Ovary (tissue), 9 donors: Measurements from ENCODE around the gene SOD2. TPM values are rescaled to one million over a fixed set of nuclear protein-coding genes. Genes with fewer than 3 reads are reported as not detected.
"Not testable (repeated sequence)": the region's sequence is repeated elsewhere in the genome, so short reads cannot be mapped to it uniquely, and the experiment has no call there.

Experiments
- DNase-seq, 5 donors: peaks; one replicate each; pipeline ENCODE4 v3.0.0-alpha.2; 2019 to 2020
- H3K27ac ChIP-seq, 2 donors: fragments of 200-600 bp; one replicate each; pipeline versions ENCODE4 v1.5.1 to v1.8.0; 2019 to 2022
- H3K27me3 ChIP-seq: fragments of 200-600 bp; one replicate; pipeline ENCODE4 v1.8.0; 2022
- H3K36me3 ChIP-seq: fragments of 200-600 bp; sonication (generic); one replicate; pipeline ENCODE4 v1.5.1; 2019
- H3K4me1 ChIP-seq: one replicate; pipeline ENCODE4 v1.8.1; 2013; ENCODE audit warnings: mild to moderate bottlenecking, moderate library complexity; ENCODE audit not compliant: insufficient read depth
- H3K4me3 ChIP-seq: fragments of 200-600 bp; sonication (generic); one replicate; pipeline ENCODE4 v1.5.1; 2017
- H3K9me3 ChIP-seq, 2 donors: fragments of 200-600 bp in 1 of 2; sonication (generic) in 1 of 2; one replicate each; pipeline versions ENCODE4 v1.5.1 to v1.8.1; 2013 to 2019; ENCODE audit warnings: mild to moderate bottlenecking in 1 of 2, moderate library complexity in 1 of 2
- CTCF ChIP-seq, 3 donors: fragments of 450-650 bp in 2 of 3; fragments of 200-600 bp in 1 of 3; IDR thresholded peaks; one replicate each; pipeline versions ENCODE4 v1.5.1 to v1.8.0; 2016 to 2022; ENCODE audit warnings: antibody characterized with exemption in 3 of 3, mild to moderate bottlenecking in 1 of 3
- EP300 ChIP-seq: sonication (generic); formaldehyde crosslinking; IDR thresholded peaks from one replicate; pipeline ENCODE4 v1.6.1; 2017; ENCODE audit warnings: antibody characterized with exemption
- POLR2A ChIP-seq: fragments of 450-650 bp; IDR thresholded peaks from one replicate; pipeline ENCODE4 v1.6.1; 2017; ENCODE audit warnings: antibody characterized with exemption, mild to moderate bottlenecking, moderate library complexity
- WGBS, 3 donors: extraction: QIAGEN DNeasy Blood & Tissue Kit in 1 of 3; methylation state at CpG; one replicate each; pipeline versions ENCODE4 v1.1.5 to v1.1.7; 2013 to 2017; 5-methylcytosine and 5-hydroxymethylcytosine counted together
- intact Hi-C, 4 donors: fragments of 100-400 bp; cut with DNase I; formaldehyde crosslinking; loops; one replicate each; pipeline versions ENCODE4 v1.11.0 to v1.15.1; 2022 to 2023
- polyA plus RNA-seq, 2 donors: library from polyadenylated mRNA; stranded (reverse); fragments of 200-250 nt in 1 of 2; fragments of 350-450 nt in 1 of 2; fragmentation: Illumina TruSeq in 1 of 2; extraction: RNeasy Lipid Tissue Mini Kit (QIAGEN cat#74804) in 1 of 2; gene quantifications; one replicate each; pipeline ENCODE4 v1.2.3, GENCODE V29; 2013 to 2014
- total RNA-seq, 7 donors: library from RNA; depleted of rRNA in 2 of 7; stranded (reverse); fragments of >200 nt in 2 of 7; fragmentation: NEBNext Ultra II Directional in 3 of 7; extraction: Animal tissue kit (Norgen Biotek cat#: 25700) in 3 of 7; gene quantifications; one replicate each; pipeline versions ENCODE4 v1.1.0 to v1.2.4, GENCODE V29; 2016 to 2023
- donor health status: DM: no; HTN: no; CAD: no; lungs with moderate emphysema.
- donor health status: DM: no; HTN: no; CAD: no.
- donor health status: Bipolar disorder and iron deficiency.
- donor health status: DM: yes; HTN: yes; CAD: no.
- donor health status: DM: no; HTN: no; CAD: no.
- donor health status: DM: yes; HTN: yes; CAD: no.

SOD2 gene
- total and polyA plus RNA-seq, 9 donors = 130 to 580 (median 190) TPM

GRCh38 chr6:159678574-159678973 lies 14.5 kb downstream of the SOD2 start:
- Histone ChIP-seq H3K27ac (no peak overlapping the region), H3K9me3 (no peaks in the 10 kb centered on the region), H3K4me1 (no peaks in the 10 kb centered on the region), H3K27me3 (no peaks in the 10 kb centered on the region), H3K36me3 (no peaks in the 10 kb centered on the region), H3K4me3 (no peak overlapping the region)
- DNase-seq = no peak
- 93 to 98% (median 95%) methylated on average over 3 of the region's 3 CpGs for WGBS, 3 donors
- TF ChIP-seq CTCF (IDR thresholded peaks at IDR 0.05) (no peak), POLR2A (no peak), EP300 (no peak)
- intact Hi-C loops = no loop called here

GRCh38 chr6:159677506-159678165 lies 15.4 kb downstream of the SOD2 start:
- H3K4me3 ChIP-seq = no peak overlapping the region
- H3K27ac ChIP-seq = no peak overlapping the region
- 96 to 97% (median 96%) methylated on average over 5 of the region's 5 CpGs for WGBS, 3 donors
- no peaks in the 10 kb centered on the region for H3K36me3 ChIP-seq
- intact Hi-C loops = no loop called here
- H3K4me1 ChIP-seq = no peaks in the 10 kb centered on the region
- no peaks in the 10 kb centered on the region for H3K9me3 ChIP-seq
- DNase-seq = no peak
- TF ChIP-seq EP300 (no peak), CTCF (IDR thresholded peaks at IDR 0.05) (no peak), POLR2A (no peak)
- no peaks in the 10 kb centered on the region for H3K27me3 ChIP-seq

- Histone ChIP-seq H3K36me3 (no peaks in the 10 kb centered on the region), H3K27me3 (no peaks in the 10 kb centered on the region), H3K9me3 (no peaks in the 10 kb centered on the region), H3K4me1 (no peaks in the 10 kb centered on the region), H3K27ac (no peak overlapping the region), H3K4me3 (no peak overlapping the region)
- TF ChIP-seq CTCF (IDR thresholded peaks at IDR 0.05) (no peak), EP300 (no peak), POLR2A (no peak)
- 85 to 96% (median 92%) methylated on average over 6 of the region's 6 CpGs for WGBS, 3 donors
- intact Hi-C loops = no loop called here
- no peak for DNase-seq
Observed at GRCh38 chr6:159676890-159677505, 16.0 kb downstream of the SOD2 start.

- WGBS, 3 donors = 85 to 96% (median 94%) methylated on average over 4 of the region's 4 CpGs
- H3K9me3 ChIP-seq, H3K36me3 ChIP-seq, H3K27me3 ChIP-seq, intact Hi-C loops, H3K4me1 ChIP-seq, H3K4me3 ChIP-seq, H3K27ac ChIP-seq, DNase-seq: not testable (repeated sequence)
Observed at GRCh38 chr6:159676236-159676635, 16.8 kb downstream of the SOD2 start.

- intact Hi-C loops = no loop called here
- Histone ChIP-seq H3K9me3 (peaks cover 0 to 9% of the 10 kb centered on the region in 2 donors), H3K4me1 (no peaks in the 10 kb centered on the region), H3K36me3 (no peaks in the 10 kb centered on the region), H3K4me3 (no peak overlapping the region), H3K27ac (no peak overlapping the region), H3K27me3 (no peaks in the 10 kb centered on the region)
- TF ChIP-seq EP300 (no peak), POLR2A (no peak), CTCF (IDR thresholded peaks at IDR 0.05) (no peak)
- WGBS, 3 donors = 85 to 89% (median 89%) methylated on average over 5 to 7 of the region's 7 CpGs
- no peak for DNase-seq
Observed at GRCh38 chr6:159665868-159666635, 27.0 kb downstream of the SOD2 start.

GRCh38 chr6:159663368-159663889 lies 29.6 kb downstream of the SOD2 start:
- intact Hi-C loops, H3K36me3 ChIP-seq: not testable (repeated sequence)
- WGBS, 3 donors = 92 to 97% (median 94%) methylated on average over 1 of the region's 1 CpG

GRCh38 chr6:159661977-159662376 lies 31.1 kb downstream of the SOD2 start:
- 96 to 100% (median 97%) methylated on average over 1 of the region's 1 CpG for WGBS, 3 donors
- H3K4me3 ChIP-seq, H3K4me1 ChIP-seq, H3K27ac ChIP-seq, intact Hi-C loops, H3K36me3 ChIP-seq, H3K9me3 ChIP-seq, H3K27me3 ChIP-seq, DNase-seq: not testable (repeated sequence)

More at GRCh38 chr6:159663368-159663889, 29.6 kb downstream of the SOD2 start:
- not testable (repeated sequence) for H3K27me3 ChIP-seq, H3K27ac ChIP-seq, H3K9me3 ChIP-seq, H3K4me3 ChIP-seq, H3K4me1 ChIP-seq, DNase-seq
